GM12892 (cell line): Measurements from ENCODE around the gene AIMP1.

ENCODE experiments used
- POLR2A ChIP-seq: IDR thresholded peaks from 2 replicates; pipeline ENCODE4 v1.6.1; 2011; ENCODE audit warnings: low read depth, low read length, control low read depth
- POLR2AphosphoS5 ChIP-seq: IDR thresholded peaks from 2 replicates; pipeline ENCODE4 v1.6.1; 2011; ENCODE audit warnings: low read depth, low read length, control low read depth
- TAF1 ChIP-seq: IDR thresholded peaks from 2 replicates; pipeline ENCODE4 v1.6.1; 2011; ENCODE audit warnings: low read depth, mild to moderate bottlenecking, control low read depth, low read length, borderline replicate concordance

- TF ChIP-seq POLR2A (no peak), TAF1 (no peak), POLR2AphosphoS5 (no peak)
Observed at GRCh38 chr4:106373026-106373425, 56.7 kb downstream of the AIMP1 start.
